Stimulated activated naive CD8-positive, alpha-beta T cell treated with anti-CD3 and anti-CD28 coated beads, Interleukin-15, Interleukin-2, amounts not matched to agents 100 U/mL and 50 U/mL, for 24 hours (primary cell): ENCODE results near the gene UPF3A.
A peak's percentile ranks its signal among the peaks of the same experiment; 100 is the strongest.
"Not testable (repeated sequence)": the region's sequence is repeated elsewhere in the genome, so short reads cannot be mapped to it uniquely, and the experiment has no call there.

Source experiments
- ATAC-seq: fragments of 150-1000 bp; cut with Tn5 transposase; one replicate; pipeline ENCODE4 v1.10.0; 2021
- DNase-seq: peaks from one replicate; pipeline ENCODE4 v3.0.0; 2021

The UPF3A gene

DNA sequence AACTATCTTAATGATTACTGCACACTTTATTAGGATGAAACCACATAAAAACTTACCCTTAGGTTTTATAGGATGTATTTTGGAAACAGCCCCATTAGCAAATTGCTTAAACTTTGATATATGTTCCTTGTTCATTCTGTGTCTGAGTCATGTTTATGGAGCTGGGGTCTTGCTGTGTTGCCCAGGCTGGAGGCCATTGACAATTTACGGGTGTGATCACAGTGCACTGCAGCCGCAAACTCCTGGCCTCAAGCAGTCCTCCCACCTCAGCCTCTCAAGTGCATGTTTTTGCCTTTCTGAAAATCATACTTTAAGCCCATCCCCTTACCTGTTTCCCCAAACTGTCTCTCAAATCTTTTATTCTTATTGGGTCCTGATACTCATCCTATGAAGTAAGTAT lies 27.7 kb downstream of the UPF3A start:
- DNase-seq (no peak), ATAC-seq (no peak)

DNA sequence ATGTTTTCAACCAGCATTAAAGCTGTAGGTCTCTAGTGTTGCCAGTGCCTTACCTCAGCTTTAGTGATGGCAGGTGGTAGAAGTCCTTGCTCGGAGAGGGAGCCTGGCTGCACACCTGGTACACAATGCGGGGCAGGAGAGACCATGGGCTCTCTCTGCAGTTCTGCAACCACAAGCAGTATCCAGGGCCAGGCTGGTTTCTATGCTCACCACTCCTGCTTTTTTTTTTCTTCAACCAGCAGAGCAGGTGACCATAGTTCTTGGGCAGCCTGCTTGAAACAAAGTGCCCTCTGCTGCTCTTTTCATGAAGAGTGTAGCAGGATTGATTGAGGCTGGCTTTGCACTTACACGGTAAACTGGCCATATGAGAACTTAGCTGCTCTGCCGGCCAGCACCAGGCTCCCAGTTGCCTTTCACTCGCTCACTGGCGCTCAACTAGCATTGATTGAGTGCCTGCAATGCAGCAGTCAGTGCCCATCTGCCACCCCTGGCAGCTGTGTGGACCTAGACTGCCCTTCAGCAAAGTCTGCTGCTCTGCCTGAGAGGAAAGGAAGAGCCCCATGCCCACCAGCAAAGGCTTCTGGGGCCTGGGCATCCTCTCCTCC lies 28.5 kb downstream of the UPF3A start:
- DNase-seq = no peak
- no peak for ATAC-seq

DNA sequence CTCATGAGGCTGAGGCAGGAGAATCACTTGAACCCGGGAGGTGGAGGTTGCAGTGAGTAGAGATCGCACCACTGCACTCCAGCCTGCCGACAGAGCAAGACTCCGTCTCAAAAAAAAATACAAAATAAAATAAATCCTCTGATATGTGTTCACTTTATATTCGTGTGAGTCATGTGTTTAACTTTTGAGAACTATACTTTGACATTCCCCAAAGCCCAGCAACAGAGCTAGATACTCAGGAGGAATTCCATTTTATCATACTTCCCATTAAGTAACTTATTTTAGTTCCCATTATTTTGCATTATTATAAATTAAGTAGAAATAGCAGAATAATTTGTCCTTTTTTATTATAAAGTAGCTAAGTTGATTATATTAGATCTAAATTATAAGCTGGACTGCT lies 29.6 kb downstream of the UPF3A start:
- ATAC-seq = no peak
- no peak for DNase-seq

DNA sequence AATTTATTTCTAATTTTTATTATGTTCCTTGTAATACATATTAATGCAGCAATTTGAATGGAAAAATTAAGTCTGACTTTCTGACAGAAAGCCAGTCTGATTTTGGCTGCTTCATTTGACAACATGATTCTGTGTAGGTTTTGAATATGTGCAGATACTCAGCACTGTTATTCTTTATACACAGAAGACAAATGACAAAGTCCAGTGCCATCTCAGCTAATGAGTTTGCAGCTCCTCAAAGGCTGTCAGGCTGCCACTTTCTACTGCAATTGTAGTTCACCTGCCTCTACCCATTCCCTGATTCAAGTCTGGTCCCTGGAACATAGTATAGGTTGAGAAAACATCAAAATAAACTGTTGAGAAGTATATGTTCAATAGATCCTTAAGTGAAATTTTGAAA lies 30.0 kb downstream of the UPF3A start:
- ATAC-seq (no peak), DNase-seq (no peak)

DNA sequence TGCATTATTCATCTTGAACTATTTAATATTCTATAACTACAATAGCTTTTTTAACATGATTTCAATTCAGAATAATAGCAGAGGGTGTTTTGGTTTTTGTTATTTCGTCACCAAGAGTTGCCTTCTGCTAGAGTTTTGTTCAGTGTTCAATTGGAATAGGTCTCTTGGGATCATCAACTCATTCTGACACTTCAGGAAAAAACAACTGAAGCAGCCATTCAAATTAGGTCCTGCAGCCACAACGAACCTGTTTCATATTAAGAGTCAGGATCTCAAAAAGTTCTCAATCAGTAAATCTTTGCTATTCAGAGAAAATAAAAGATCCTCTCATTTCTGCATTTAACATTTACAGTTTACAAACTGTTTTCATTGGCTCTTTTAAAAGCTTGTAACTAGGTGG lies 30.5 kb downstream of the UPF3A start:
- no peak for DNase-seq
- no peak for ATAC-seq

DNA sequence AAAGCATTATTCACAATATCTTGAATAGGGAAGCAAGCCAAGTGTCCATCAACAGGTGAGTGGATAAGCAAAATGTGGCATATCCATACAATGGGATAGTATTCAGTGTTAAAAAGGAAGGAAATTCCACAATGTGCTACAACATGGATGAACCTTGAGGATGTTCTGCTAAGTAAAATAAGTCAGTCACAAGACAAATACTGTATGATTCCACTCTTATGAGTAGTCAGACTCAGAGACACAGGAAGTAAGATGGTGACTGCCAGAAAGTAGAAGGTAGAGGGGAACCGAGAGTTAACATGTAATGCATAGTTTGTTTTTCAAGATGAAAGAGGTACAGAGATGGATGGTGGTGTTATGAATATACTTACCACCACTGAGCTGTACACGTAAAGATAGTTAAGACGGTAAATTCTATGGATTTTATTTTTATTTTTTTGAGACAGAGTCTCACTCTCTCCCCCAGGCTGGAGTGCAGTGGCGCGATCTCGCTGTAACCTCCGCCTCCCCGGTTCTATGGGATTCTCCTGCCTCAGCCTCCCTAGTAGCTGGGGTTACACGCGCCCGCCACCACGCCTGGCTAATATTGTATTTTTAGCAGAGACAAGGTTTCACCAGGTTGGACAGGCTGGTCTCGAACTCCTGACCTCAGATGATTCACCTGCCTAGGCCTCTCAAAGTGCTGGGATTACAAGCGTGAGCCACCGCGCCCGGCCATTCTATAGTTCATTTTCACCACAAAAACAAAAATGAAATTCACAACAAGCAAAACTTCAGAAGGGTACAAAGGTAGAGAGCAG lies 31.9 kb downstream of the UPF3A start:
- ATAC-seq (peak; percentile 24), DNase-seq (peak; percentile 42)

DNA sequence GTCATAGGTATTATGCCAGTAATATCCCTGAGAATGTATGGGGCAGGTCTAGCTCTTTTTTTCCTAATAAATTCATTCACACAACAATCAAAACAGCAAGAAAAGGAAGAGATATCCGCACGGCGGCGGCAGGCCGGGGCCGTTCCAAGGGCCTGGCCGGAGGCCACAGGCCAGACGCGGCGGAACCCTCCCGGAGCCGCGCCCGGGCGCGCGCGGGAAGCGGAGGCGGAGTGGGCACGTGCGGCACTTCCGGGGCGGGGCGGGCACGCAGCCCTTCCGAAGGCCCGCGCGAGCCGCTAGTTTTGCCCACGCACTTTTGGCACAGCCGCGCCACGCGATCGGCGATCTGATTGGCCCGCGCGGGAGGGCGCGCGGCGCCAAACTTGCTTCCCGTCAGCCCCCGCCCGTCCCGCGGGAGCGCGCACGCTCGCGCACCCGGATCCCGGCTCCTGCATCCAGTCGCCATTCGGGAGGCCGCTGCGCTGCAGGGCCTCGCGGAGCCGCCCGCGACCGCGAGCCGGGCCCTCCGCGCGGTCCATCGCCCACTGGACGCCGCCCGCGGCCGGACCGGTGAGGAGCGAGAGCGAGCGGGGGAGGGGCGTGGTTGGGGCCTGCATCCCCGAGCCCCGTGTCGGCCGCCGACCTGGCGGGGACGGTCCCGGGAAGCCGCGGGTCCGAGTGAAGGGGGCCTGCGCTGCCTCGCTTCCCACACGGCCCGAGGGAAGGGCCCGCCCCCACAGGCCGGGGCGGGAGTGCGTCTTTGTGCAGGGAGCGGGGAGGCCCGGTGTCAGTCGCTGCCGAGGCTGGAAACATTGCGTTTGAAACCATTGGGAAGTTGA lies 32.9 kb downstream of the UPF3A start, which contains the start of gene CHAMP1:
Gene CHAMP1, plus strand, starts transcription at position 430 of the 839 bp plus-strand sequence. CDS start 9,340 bp downstream, outside the sequence.
- ATAC-seq (peak; percentile 90), DNase-seq (peak; percentile 95)

DNA sequence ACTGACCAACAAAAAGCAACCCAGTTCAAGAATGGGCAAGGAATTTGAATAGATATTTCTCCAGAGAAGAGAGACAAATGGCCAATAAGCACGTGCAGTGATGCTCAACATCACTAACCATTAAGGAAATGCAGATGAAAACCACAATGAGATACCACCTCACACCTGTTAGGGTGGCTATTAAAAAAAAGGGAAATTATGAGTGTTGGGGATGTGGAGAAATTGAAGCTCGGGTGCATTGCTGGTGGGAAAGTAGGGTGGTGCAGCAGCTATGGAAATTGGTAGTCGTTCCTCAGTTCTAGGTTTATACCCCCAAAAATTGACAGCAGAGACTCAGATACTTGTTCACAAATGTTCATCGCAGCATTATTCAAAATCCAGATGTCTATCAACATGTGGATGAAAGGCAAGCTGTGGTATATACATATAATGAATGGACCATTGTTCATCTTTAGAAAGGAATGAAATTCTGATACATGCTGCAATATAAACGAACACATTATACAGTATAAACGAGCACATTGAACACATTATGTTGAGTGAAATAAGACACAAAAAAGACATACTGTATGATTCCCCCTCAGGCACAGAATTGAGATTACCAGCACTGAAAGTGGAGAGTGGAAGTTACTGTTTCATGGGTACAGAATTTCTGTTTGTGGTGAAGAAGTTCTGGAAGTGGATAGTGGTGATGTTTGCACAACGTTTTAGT lies 33.8 kb downstream of the UPF3A start:
- ATAC-seq (no peak), DNase-seq (no peak)

DNA sequence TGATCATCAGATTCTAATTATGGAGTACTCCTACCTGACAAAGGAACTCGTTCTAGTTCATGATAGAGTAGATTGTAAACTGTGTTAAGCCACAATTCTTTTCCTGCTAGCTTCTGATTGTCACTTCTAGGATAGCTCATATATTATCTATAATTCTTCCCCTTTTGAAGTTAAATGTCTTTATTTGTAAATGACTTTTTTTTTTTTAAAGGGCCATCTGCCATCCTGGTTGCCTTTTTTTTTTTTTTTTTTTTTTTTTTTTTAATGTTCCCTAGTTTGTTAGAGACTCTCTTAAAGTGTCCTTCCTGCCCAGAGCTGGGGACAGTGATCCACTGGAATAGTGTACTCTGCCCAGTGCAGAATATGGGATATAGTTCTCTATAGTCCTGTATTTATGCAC lies 37.2 kb downstream of the UPF3A start:
- no peak for DNase-seq
- no peak for ATAC-seq

DNA sequence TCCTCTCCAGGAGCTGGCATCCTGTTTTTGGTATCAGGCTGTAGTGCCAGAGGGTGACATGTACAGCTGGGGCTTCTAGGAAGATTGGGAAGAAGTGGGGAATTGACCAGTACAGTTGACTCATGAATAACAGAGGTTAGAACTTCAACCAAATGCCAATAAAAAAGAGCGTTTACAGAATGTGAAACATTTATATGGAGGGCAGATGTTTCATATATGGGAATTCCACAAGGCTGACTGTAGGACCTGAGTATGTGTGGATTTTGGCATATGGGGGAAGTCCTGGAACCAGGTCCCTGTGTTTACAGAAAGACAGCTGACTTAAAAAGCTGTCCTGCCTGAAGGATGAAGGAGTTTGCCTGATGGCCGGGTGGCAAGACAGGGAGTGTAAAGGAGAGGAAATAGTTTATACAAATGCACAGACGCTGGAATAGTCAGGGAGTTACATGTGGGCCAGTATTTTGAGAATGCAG lies 38.1 kb downstream of the UPF3A start:
- no peak for ATAC-seq
- no peak for DNase-seq

DNA sequence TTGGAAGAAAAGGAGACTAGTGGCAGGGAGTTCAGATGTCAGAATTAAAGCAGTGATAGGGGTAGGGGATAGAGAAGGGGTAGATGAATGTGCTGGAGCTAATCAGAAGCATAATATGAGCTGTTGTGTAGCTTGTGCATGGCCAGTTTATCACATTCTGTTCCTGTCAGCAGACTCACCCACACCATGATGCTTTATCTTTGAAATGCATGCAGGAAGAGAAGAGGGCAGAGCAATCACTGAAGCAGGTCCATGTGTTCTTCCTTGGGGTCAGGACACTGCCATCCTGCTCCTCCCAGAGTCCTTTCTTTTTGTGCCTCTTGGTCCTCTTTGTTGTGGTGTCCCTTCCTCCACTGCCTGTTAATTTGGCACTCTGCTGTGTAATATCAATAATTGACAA lies 38.7 kb downstream of the UPF3A start:
- DNase-seq (no peak), ATAC-seq (no peak)

DNA sequence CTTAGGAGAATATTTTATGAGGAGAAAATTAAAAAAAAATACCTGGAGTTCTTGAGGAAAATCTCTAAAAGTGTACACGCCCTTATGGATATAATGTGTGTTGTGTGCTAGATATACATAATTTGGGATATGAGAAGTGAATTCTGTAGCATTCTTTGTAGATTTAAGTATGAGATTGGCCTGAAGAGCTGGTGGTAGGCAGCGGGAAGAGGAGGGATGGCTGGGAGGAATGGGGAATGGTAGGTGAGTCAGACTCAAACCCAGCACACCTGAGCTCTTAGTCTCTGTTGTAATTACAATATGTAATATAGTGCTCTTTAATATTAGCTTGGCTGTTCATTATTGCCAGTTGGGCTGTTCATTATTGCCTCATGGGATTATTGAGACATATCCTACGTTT lies 39.9 kb downstream of the UPF3A start:
- no peak for ATAC-seq
- no peak for DNase-seq

DNA sequence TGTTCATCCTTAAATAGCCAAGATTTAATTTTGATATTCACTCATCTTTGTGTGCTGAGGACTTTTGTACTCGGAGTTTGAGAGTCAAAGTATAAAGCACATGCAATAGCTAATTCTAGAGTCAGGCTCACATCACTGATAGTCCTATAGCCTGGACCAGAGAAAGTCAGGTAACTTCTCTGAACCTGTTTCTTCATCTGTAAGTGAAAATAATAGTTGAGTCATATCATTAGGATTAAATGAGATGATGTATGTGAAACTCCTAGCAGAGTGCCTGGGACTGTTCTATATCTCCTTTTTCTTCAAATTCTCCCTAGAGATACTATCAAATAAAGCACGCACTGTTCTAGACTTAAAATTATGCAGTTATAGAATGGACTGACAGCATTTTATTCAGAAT lies 41.9 kb downstream of the UPF3A start:
- DNase-seq = no peak
- ATAC-seq = no peak

DNA sequence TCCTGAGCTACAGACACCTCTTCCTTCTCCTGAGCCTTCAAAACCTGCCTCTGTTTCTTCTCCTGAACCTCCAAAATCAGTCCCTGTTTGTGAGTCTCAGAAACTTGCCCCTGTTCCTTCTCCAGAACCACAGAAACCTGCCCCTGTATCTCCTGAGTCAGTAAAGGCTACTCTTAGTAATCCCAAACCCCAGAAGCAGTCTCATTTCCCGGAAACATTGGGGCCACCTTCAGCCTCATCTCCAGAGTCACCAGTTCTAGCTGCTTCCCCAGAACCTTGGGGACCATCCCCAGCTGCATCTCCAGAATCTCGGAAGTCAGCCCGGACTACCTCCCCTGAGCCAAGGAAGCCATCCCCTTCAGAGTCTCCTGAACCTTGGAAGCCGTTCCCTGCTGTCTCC lies 42.9 kb downstream of the UPF3A start:
- ATAC-seq = no peak
- no peak for DNase-seq

DNA sequence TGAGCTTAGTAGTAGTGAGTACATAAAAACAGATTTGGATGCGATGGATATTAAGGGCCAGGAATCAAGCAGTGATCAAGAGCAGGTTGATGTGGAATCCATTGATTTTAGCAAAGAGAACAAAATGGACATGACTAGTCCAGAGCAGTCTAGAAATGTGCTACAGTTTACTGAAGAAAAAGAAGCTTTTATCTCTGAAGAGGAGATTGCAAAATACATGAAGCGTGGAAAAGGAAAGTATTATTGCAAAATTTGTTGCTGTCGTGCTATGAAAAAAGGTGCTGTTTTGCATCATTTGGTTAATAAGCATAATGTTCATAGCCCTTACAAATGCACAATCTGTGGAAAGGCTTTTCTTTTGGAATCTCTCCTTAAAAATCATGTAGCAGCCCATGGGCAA lies 44.3 kb downstream of the UPF3A start:
- DNase-seq (no peak), ATAC-seq (no peak)

DNA sequence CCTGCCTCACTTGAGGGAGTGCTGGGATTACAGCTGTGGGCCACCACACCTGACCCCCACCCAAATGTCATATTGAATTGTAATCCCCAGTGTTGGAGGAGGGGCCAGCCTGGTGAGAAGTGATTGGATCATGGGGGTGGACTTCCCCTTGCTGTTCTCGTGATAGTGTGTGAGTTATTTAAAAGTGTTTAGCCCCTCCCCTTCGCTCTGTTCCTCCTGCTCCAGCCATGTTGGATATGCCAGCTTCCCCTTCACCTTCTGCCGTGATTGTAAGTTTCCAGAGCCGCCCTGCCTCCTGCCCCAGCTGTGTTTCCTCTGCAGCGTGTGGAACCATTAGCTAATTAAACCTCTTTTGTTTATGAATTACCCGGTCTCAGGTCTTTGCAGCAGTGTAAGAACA lies 46.6 kb downstream of the UPF3A start:
- DNase-seq (no peak), ATAC-seq (no peak)

DNA sequence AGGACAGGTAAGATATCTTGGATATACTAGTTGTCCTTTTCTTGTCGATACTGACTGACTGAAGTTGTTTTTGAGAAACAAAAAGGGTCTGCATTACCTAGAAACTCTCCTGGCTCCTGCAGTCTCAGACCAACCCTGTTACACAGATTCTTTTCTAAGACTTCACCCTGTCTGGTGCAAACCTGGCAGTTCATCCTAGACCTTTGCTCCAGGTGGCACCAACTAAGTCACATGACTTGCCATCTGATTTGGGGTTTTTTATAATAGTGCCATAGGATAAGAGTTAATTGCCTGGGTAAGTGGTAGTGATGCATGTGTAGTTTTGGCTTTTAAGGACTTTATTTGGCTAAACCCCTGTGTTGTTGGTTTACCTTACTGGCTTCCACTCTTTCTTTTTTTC lies 47.2 kb downstream of the UPF3A start:
- ATAC-seq (no peak), DNase-seq (no peak)

DNA sequence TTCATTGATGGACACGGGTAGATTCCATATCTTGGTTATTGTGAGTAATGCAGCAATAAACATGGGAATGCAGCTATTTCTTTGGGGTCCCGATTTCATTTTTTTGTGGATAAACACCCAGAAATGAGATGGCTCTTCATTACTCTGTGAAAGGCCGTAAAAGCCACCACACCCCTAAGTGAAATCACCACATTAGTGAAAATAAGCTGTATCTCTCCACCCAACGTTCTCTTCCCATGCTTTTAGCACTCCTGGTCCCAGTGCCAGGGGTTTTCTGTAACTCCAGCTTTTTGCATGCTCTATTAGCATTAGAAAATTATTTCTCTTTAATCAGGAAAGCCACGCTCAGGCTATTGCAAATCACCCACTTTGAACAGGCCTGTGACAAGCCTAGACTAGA lies 48.7 kb downstream of the UPF3A start:
- ATAC-seq (no peak), DNase-seq (no peak)

DNA sequence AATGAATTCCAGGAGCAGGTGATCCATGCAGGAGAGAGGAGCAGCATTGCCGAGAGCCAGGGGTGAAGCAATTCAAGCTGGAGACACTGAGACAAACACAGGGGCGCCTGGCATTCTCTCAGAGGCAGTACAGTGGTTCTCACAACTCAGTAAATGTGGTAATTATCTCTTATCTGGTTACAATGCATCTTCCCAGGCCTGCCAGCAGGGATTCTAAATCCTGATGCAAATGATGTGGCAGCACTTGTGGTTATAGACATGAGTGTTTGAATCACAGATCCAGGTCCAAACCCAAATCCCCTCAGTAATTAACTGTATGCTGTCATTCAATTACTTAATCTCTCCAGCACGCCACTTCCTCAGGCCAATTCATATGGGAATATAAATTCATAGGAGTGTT lies 52.5 kb downstream of the UPF3A start:
- DNase-seq, ATAC-seq: not testable (repeated sequence)

DNA sequence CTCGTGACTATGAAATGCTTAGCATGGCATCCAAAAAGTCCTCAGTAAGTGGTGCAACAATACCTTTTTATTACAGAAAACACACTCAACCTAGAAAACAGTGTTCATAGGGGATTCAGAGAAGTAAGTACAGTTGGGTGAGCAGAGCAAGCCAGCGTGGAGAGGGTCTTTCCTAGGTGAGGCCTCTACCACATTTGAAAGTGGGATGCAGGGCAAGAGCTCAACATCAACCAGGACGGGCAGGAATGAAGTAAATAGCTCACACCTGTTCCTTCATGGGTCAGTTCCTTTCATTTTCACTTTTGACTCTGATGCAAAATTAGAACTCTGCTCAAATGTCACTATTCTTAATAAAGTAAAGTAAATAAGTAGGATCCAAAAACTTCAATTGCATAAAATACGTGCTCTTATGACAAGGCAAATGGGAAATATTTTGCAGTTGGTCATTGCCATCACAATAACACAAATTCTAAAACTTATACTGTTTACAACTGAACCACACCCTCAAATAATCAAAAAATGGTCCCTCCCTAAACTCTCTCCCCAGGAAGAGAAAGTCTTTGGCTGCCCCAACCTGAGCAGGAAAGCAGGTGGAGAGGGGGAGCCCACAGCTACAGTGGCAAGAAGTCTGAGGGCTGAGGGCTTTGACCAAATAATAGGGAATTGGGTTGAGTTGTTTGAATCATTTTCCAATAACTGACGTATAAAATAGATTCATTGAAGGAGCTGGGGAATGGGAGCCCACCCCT lies 53.1 kb downstream of the UPF3A start:
- no peak for DNase-seq
- ATAC-seq = no peak

DNA sequence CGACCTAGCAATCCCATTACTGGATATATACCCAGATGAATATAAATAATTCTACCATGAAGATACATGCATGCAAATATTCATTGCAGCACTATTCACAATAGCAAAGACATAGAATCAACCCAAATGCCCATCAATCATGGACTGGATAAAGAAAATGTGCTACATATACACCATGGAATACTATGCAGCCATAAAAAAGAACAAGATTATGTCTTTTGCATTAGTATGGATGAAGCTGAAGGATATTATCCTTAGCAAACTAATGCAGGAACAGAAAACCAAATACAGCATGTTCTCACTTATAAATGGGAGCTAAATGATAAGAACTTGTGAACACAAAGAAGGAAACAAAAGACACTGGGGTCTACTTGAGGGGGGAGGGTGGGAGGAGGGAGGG lies 55.1 kb downstream of the UPF3A start:
- not testable (repeated sequence) for ATAC-seq, DNase-seq

DNA sequence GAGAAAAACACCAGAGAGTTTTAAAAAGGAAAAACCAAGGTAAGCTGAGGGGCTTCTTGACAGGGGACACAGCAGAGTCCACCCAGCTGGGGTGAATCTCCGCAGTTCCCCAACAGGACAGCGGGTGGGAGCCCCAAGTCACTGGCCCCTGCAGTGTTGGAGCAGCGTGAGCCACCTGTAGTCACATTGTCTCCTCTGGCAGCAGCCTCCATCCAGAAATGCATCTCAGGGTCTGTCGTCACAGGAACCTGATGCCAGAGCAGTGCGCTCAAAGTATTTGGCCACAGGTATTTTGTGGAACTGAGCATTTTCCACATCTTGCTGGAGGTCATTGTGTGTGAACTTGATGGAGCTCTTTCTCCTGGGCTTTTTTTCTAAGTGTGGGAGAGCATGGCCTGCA lies 57.6 kb downstream of the UPF3A start:
- ATAC-seq (no peak), DNase-seq (no peak)
